WTC11 (cell line): ENCODE data around the gene AVPR1B. TPM values are rescaled to one million over a fixed set of nuclear protein-coding genes. Genes with fewer than 3 reads are reported as not detected.

Source experiments
- ATAC-seq: fragments of 200-7000 bp; cut with Tn5 transposase; 2 replicates; pipeline ENCODE4 v1.10.0; 2021; ENCODE audit warnings: mild to moderate bottlenecking, moderate library complexity
- CTCF ChIA-PET: fragments of 300-600 bp; sonication (Branson Sonifier 250); formaldehyde crosslinking; loops from one replicate; lab custom pipeline; 2021; ENCODE audit warnings: antibody characterized with exemption; lab: Charles Lee
- POLR2A ChIA-PET: fragments of 350-600 bp; sonication (Branson Sonifier 250); formaldehyde crosslinking; loops from one replicate; lab custom pipeline; 2021; ENCODE audit warnings: antibody characterized with exemption; lab: Charles Lee
- DNase-seq: peaks from one replicate; pipeline ENCODE4 v3.0.0; 2021; ENCODE audit warnings: low spot score
- H3K27ac Mint-ChIP-seq: 2 replicates; pipeline ENCODE4 v1.8.0; 2021; ENCODE audit warnings: mixed read lengths
- H3K27me3 Mint-ChIP-seq: 2 replicates; pipeline ENCODE4 v1.8.0; 2021; ENCODE audit warnings: low read depth, mild to moderate bottlenecking, moderate library complexity, mixed read lengths
- H3K36me3 Mint-ChIP-seq: 2 replicates; pipeline ENCODE4 v1.8.0; 2021; ENCODE audit warnings: mixed read lengths
- H3K4me1 Mint-ChIP-seq: 2 replicates; pipeline ENCODE4 v1.8.0; 2022; ENCODE audit warnings: mixed read lengths
- H3K4me3 Mint-ChIP-seq: 2 replicates; pipeline ENCODE4 v1.8.0; 2021; ENCODE audit warnings: mild to moderate bottlenecking, moderate library complexity, mixed read lengths
- H3K9me3 Mint-ChIP-seq: 2 replicates; pipeline ENCODE4 v1.8.0; 2021; ENCODE audit warnings: mixed read lengths
- ATF1 ChIP-seq: sonication (generic); formaldehyde crosslinking; IDR thresholded peaks from 2 replicates; pipeline ENCODE4 v1.8.1; 2023; ENCODE audit warnings: mild to moderate bottlenecking, moderate library complexity, missing genetic modification reagents
- FOXP1 ChIP-seq: sonication (generic); formaldehyde crosslinking; IDR thresholded peaks from 2 replicates; pipeline ENCODE4 v1.8.0; 2022; ENCODE audit warnings: missing genetic modification reagents, mild to moderate bottlenecking, moderate library complexity, borderline replicate concordance
- JUN ChIP-seq: sonication (generic); formaldehyde crosslinking; IDR thresholded peaks from 2 replicates; pipeline ENCODE4 v1.8.0; 2023; ENCODE audit warnings: mild to moderate bottlenecking, missing genetic modification reagents
- MXD4 ChIP-seq: fragments of 250-450 bp; sonication (Bioruptor Pico); IDR thresholded peaks from 2 replicates; pipeline ENCODE4 v1.8.0; 2021; ENCODE audit warnings: mild to moderate bottlenecking, moderate library complexity, borderline replicate concordance
- NR2C2 ChIP-seq: sonication (generic); formaldehyde crosslinking; IDR thresholded peaks from 2 replicates; pipeline ENCODE4 v1.8.0; 2022; ENCODE audit warnings: mild to moderate bottlenecking, missing genetic modification reagents
- PRRX2 ChIP-seq: fragments of 250-450 bp; sonication (Bioruptor Pico); IDR thresholded peaks from 2 replicates; pipeline ENCODE4 v1.8.0; 2021; ENCODE audit warnings: mild to moderate bottlenecking
- RELA ChIP-seq: sonication (generic); formaldehyde crosslinking; IDR thresholded peaks from 2 replicates; pipeline ENCODE4 v1.8.1; 2022; ENCODE audit warnings: missing genetic modification reagents, mild to moderate bottlenecking, borderline replicate concordance
- RORB ChIP-seq: fragments of 250-450 bp; sonication (Bioruptor Pico); IDR thresholded peaks from 2 replicates; pipeline ENCODE4 v1.9.0; 2021; ENCODE audit warnings: mild to moderate bottlenecking
- SMAD3 ChIP-seq: sonication (generic); formaldehyde crosslinking; IDR thresholded peaks from 2 replicates; pipeline ENCODE4 v1.8.0; 2022; ENCODE audit warnings: missing genetic modification reagents, mild to moderate bottlenecking, borderline replicate concordance
- TEAD1 ChIP-seq: sonication (generic); formaldehyde crosslinking; IDR thresholded peaks from 2 replicates; pipeline ENCODE4 v1.8.0; 2022; ENCODE audit warnings: mild to moderate bottlenecking, missing genetic modification reagents
- TEAD4 ChIP-seq: sonication (generic); formaldehyde crosslinking; IDR thresholded peaks from 2 replicates; pipeline ENCODE4 v1.8.0; 2022; ENCODE audit warnings: mild to moderate bottlenecking, missing genetic modification reagents
- ZNF219 ChIP-seq: sonication (generic); formaldehyde crosslinking; IDR thresholded peaks from 2 replicates; pipeline ENCODE4 v1.8.0; 2023; ENCODE audit warnings: missing genetic modification reagents, mild to moderate bottlenecking, borderline replicate concordance
- ZNF263 ChIP-seq: sonication (generic); formaldehyde crosslinking; IDR thresholded peaks from 2 replicates; pipeline ENCODE4 v1.8.1; 2022; ENCODE audit warnings: low read depth, mild to moderate bottlenecking, moderate library complexity, missing genetic modification reagents
- ZNF423 ChIP-seq: fragments of 250-450 bp; sonication (Bioruptor Pico); IDR thresholded peaks from 2 replicates; pipeline ENCODE4 v2.1.2; 2022; ENCODE audit warnings: mild to moderate bottlenecking, moderate library complexity
- ZNF671 ChIP-seq: fragments of 250-450 bp; sonication (Bioruptor Pico); IDR thresholded peaks from 2 replicates; pipeline ENCODE4 v1.8.0; 2021; ENCODE audit warnings: mild to moderate bottlenecking
- total RNA-seq: library from RNA; stranded (reverse); gene quantifications from 3 replicates; pipeline ENCODE4 v1.2.3, GENCODE V29; 2021
- TF ChIP-seq, protein P1 (sequence below): sonication (generic); formaldehyde crosslinking; IDR thresholded peaks from 2 replicates; pipeline ENCODE4 v1.8.1; 2022; ENCODE audit warnings: missing genetic modification reagents, borderline replicate concordance
- TF ChIP-seq, protein P2 (sequence below): sonication (generic); formaldehyde crosslinking; IDR thresholded peaks from 2 replicates; pipeline ENCODE4 v1.8.1; 2023; ENCODE audit warnings: mild to moderate bottlenecking, missing genetic modification reagents
- TF ChIP-seq, protein P3 (sequence below): sonication (generic); formaldehyde crosslinking; conservative IDR thresholded peaks from 2 replicates; pipeline ENCODE4 v1.8.1; 2022; ENCODE audit warnings: mild to moderate bottlenecking, missing genetic modification reagents
- TF ChIP-seq, protein P4 (sequence below): sonication (generic); formaldehyde crosslinking; IDR thresholded peaks from 2 replicates; pipeline ENCODE4 v1.8.1; 2023; ENCODE audit warnings: mild to moderate bottlenecking, missing genetic modification reagents, borderline replicate concordance
- TF ChIP-seq, protein P5 (sequence below): fragments of 250-450 bp; sonication (Bioruptor Pico); conservative IDR thresholded peaks from 2 replicates; pipeline ENCODE4 v1.9.0; 2021; ENCODE audit warnings: mild to moderate bottlenecking

AVPR1B gene
- total RNA-seq, 1 experiment from 2014 or later = 0.68 TPM

DNA sequence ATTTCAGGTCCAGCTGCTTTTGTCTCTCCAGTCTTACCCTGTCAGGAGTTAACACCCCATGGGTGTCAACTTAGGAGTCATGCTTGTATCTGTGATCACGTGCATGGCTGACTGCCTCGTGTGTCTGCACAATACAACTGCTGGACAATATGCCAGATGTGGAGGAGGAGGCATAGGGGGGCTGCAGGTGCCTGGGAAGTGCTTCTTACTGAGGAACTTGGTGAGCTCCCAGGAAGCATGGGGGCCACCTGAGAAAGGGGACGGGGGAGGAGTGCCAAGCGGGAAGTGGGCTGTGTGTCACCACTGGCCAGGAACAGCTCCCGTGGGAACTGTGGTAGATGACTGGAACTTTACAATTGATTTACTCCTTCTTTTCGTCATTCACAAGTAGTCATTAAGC is 54.7 kb downstream of the AVPR1B start:
- H3K27me3 Mint-ChIP-seq = peaks cover 4% of the 10 kb centered on the region
- POLR2A ChIA-PET = no interaction called here
- no peak for DNase-seq
- TF ChIP-seq MXD4 (CRISPR knock-in tag) (no peak), ATF1 (no peak), NR2C2 (CRISPR knock-in tag) (no peak), RORB (CRISPR knock-in tag) (no peak), JUN (CRISPR knock-in tag) (no peak)
- TF ChIP-seq, all 79 proteins: peak for 0
- CTCF ChIA-PET = no interaction called here
- peaks cover 9% of the 10 kb centered on the region for H3K9me3 Mint-ChIP-seq
- no peak overlapping the region for H3K4me3 Mint-ChIP-seq
- H3K36me3 Mint-ChIP-seq = peaks cover 9% of the 10 kb centered on the region
- H3K27ac Mint-ChIP-seq = no peak overlapping the region
- no peaks in the 10 kb centered on the region; the same call in 1 of the 2 replicates for H3K4me1 Mint-ChIP-seq
- no peak for ATAC-seq

DNA sequence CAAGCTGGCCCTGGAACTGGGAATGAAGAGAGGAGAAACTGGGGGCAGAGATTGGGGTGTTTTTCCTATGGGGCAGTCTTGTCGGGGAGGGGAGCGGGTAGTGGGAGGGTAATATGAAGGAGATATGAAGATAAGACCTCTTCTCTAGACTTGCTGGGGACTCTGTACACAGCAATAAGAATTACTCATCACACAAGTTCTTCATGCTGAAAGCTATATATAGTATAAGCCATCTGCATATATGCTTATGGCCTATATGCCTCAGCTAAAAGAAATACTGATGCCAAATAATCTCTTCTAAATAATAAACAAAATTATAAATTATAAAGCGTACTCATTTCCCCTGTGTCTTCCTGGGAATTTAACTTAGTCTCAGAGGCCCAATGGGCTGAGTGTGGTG is 56.3 kb downstream of the AVPR1B start:
- Mint-ChIP-seq H3K27ac (no peak overlapping the region), H3K4me1 (no peaks in the 10 kb centered on the region), H3K27me3 (peaks cover 4% of the 10 kb centered on the region), H3K4me3 (no peak overlapping the region), H3K9me3 (peaks cover 9% of the 10 kb centered on the region), H3K36me3 (peaks cover 9% of the 10 kb centered on the region)
- CTCF ChIA-PET = no interaction called here
- POLR2A ChIA-PET = no interaction called here
- DNase-seq (no peak), ATAC-seq (no peak)
- TF ChIP-seq, protein P1, sequence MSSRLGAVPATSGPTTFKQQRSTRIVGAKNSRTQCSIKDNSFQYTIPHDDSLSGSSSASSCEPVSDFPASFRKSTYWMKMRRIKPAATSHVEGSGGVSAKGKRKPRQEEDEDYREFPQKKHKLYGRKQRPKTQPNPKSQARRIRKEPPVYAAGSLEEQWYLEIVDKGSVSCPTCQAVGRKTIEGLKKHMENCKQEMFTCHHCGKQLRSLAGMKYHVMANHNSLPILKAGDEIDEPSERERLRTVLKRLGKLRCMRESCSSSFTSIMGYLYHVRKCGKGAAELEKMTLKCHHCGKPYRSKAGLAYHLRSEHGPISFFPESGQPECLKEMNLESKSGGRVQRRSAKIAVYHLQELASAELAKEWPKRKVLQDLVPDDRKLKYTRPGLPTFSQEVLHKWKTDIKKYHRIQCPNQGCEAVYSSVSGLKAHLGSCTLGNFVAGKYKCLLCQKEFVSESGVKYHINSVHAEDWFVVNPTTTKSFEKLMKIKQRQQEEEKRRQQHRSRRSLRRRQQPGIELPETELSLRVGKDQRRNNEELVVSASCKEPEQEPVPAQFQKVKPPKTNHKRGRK (CRISPR knock-in tag) = no peak
- TF ChIP-seq FOXP1 (CRISPR knock-in tag) = no peak
- no peak for TF ChIP-seq TEAD4 (CRISPR knock-in tag)
- TF ChIP-seq ZNF671 = no peak
- TF ChIP-seq, protein P2, sequence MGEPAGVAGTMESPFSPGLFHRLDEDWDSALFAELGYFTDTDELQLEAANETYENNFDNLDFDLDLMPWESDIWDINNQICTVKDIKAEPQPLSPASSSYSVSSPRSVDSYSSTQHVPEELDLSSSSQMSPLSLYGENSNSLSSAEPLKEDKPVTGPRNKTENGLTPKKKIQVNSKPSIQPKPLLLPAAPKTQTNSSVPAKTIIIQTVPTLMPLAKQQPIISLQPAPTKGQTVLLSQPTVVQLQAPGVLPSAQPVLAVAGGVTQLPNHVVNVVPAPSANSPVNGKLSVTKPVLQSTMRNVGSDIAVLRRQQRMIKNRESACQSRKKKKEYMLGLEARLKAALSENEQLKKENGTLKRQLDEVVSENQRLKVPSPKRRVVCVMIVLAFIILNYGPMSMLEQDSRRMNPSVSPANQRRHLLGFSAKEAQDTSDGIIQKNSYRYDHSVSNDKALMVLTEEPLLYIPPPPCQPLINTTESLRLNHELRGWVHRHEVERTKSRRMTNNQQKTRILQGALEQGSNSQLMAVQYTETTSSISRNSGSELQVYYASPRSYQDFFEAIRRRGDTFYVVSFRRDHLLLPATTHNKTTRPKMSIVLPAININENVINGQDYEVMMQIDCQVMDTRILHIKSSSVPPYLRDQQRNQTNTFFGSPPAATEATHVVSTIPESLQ = no peak
- TF ChIP-seq, protein P3, sequence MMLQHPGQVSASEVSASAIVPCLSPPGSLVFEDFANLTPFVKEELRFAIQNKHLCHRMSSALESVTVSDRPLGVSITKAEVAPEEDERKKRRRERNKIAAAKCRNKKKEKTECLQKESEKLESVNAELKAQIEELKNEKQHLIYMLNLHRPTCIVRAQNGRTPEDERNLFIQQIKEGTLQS (CRISPR knock-in tag) = no peak
- TF ChIP-seq, protein P4, sequence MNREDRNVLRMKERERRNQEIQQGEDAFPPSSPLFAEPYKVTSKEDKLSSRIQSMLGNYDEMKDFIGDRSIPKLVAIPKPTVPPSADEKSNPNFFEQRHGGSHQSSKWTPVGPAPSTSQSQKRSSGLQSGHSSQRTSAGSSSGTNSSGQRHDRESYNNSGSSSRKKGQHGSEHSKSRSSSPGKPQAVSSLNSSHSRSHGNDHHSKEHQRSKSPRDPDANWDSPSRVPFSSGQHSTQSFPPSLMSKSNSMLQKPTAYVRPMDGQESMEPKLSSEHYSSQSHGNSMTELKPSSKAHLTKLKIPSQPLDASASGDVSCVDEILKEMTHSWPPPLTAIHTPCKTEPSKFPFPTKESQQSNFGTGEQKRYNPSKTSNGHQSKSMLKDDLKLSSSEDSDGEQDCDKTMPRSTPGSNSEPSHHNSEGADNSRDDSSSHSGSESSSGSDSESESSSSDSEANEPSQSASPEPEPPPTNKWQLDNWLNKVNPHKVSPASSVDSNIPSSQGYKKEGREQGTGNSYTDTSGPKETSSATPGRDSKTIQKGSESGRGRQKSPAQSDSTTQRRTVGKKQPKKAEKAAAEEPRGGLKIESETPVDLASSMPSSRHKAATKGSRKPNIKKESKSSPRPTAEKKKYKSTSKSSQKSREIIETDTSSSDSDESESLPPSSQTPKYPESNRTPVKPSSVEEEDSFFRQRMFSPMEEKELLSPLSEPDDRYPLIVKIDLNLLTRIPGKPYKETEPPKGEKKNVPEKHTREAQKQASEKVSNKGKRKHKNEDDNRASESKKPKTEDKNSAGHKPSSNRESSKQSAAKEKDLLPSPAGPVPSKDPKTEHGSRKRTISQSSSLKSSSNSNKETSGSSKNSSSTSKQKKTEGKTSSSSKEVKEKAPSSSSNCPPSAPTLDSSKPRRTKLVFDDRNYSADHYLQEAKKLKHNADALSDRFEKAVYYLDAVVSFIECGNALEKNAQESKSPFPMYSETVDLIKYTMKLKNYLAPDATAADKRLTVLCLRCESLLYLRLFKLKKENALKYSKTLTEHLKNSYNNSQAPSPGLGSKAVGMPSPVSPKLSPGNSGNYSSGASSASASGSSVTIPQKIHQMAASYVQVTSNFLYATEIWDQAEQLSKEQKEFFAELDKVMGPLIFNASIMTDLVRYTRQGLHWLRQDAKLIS (CRISPR knock-in tag) = no peak
- TF ChIP-seq ZNF219 (CRISPR knock-in tag) = no peak
- TF ChIP-seq PRRX2 (CRISPR knock-in tag) = no peak
- TF ChIP-seq, protein P5, sequence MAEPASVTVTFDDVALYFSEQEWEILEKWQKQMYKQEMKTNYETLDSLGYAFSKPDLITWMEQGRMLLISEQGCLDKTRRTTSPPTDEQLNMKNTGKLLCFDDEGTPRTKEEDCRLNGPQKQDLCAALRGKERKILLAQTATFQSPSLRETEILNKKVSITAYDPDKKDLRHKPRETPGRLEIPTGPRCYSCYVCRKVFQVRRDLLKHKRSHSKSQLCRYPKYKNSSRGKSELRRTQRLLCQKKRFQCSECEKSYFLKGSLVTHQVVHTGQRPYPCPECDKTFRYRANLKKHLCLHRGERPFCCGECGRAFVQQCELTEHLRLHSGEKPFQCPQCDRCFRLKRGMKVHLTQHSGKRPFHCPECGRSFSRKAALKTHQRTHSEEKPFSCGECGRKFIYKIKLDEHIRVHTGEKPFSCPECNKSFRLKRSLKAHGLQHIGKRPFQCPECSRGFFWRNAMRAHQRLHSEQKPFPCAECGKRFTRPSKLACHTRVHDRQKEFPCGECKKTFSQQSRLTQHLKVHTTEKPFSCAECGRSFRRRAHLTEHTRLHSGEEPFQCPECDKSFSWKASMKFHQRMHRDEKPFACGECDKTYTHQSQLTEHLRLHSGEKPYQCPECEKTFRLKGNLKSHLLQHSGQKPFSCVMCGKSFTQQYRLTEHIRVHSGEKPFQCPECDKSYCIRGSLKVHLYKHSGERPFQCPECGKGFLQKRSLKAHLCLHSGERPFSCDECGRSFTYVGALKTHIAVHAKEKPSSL (CRISPR knock-in tag) = no peak
- TF ChIP-seq ATF1 = no peak
- no peak for TF ChIP-seq RELA (CRISPR knock-in tag)
- no peak for TF ChIP-seq SMAD3 (CRISPR knock-in tag)
- TF ChIP-seq ZNF423 (CRISPR knock-in tag) = no peak
- no peak for TF ChIP-seq TEAD1 (CRISPR knock-in tag)
- no peak for TF ChIP-seq ZNF263
